ENCODE results near the gene FREM1.

- TF ChIP-seq CTCF (IDR thresholded peaks at IDR 0.05; ENCODE audit: insufficient read depth, low read depth, low read length) (no peak), EZH2 (IDR thresholded peaks at IDR 0.05; ENCODE audit: insufficient read depth, low read length) (no peak)
These were observed 1.0 kb downstream of the FREM1 start for GRCh38 chr9:14909181-14909580.
